Activated T-helper 9 cell treated with anti-CD3 and anti-CD28 coated beads, Interleukin-2, amount 50 U/mL, for 16 hours (primary cell): Measurements from ENCODE around the gene GPX3.

Experiments used
- DNase-seq: peaks from one replicate; pipeline ENCODE4 v3.0.0-alpha.2; 2020; ENCODE audit warnings: low read depth

GPX3 gene

GRCh38 chr5:151014680-151015343 lies 5.6 kb upstream of the GPX3 start:
- DNase-seq = no peak

- no peak for DNase-seq
Observed at GRCh38 chr5:151015974-151016587, 4.3 kb upstream of the GPX3 start.

- no peak for DNase-seq
Observed at GRCh38 chr5:151016700-151017099, 3.7 kb upstream of the GPX3 start.

GRCh38 chr5:151017897-151018296 lies 2.5 kb upstream of the GPX3 start:
- DNase-seq = no peak

- DNase-seq = no peak
Observed at GRCh38 chr5:151018846-151019245, 1.5 kb upstream of the GPX3 start.

GRCh38 chr5:151019331-151019730 lies 1.1 kb upstream of the GPX3 start:
- no peak for DNase-seq

GRCh38 chr5:151021746-151022145 lies 1.4 kb downstream of the GPX3 start:
- no peak for DNase-seq

GRCh38 chr5:151022511-151023018 lies 2.2 kb downstream of the GPX3 start:
- DNase-seq = no peak

GRCh38 chr5:151023047-151023615 lies 2.7 kb downstream of the GPX3 start:
- DNase-seq = no peak

- DNase-seq = no peak
Observed at GRCh38 chr5:151023651-151024050, 3.3 kb downstream of the GPX3 start.

GRCh38 chr5:151024440-151025249 lies 4.3 kb downstream of the GPX3 start:
- DNase-seq = no peak

- DNase-seq = no peak
Observed at GRCh38 chr5:151025250-151025606, 4.8 kb downstream of the GPX3 start.

- no peak for DNase-seq
Observed at GRCh38 chr5:151026088-151026487, 5.7 kb downstream of the GPX3 start.

GRCh38 chr5:151026679-151027078 lies 6.3 kb downstream of the GPX3 start:
- no peak for DNase-seq

GRCh38 chr5:151027961-151028479 lies 7.6 kb downstream of the GPX3 start:
- no peak for DNase-seq

- no peak for DNase-seq
Observed at GRCh38 chr5:151028717-151029116, 8.3 kb downstream of the GPX3 start.

GRCh38 chr5:151029179-151030055 lies 9.0 kb downstream of the GPX3 start:
- DNase-seq = no peak

- no peak for DNase-seq
Observed at GRCh38 chr5:151030056-151030336, 9.6 kb downstream of the GPX3 start.

- no peak for DNase-seq
Observed at GRCh38 chr5:151030379-151030778, 10.0 kb downstream of the GPX3 start.

GRCh38 chr5:151031554-151031953 lies 11.2 kb downstream of the GPX3 start:
- DNase-seq = no peak

- no peak for DNase-seq
Observed at GRCh38 chr5:151033217-151033934, 13.0 kb downstream of the GPX3 start.
